DOHH2 (cell line): Measurements from ENCODE around the gene ETHE1.

Source experiments
- H3F3A ChIP-seq: fragments of 200-600 bp; sonication (generic), shearing (Covaris generic); 2 replicates; pipeline ENCODE4 v1.6.0; 2016; ENCODE audit warnings: antibody characterized with exemption, mild to moderate bottlenecking; ENCODE audit not compliant: control insufficient read depth, insufficient read depth
- H3K27ac ChIP-seq: fragments of 200-600 bp; sonication (generic); 2 replicates; pipeline ENCODE4 v1.5.1; 2014; ENCODE audit warnings: low read depth, mild to moderate bottlenecking, low read length, moderate library complexity
- H3K27me3 ChIP-seq: fragments of 200-600 bp; sonication (generic); 2 replicates; pipeline ENCODE4 v1.6.1; 2014; ENCODE audit warnings: mild to moderate bottlenecking, low read length, mixed read lengths; ENCODE audit not compliant: control insufficient read depth
- H3K36me3 ChIP-seq: fragments of 200-600 bp; sonication (generic); 2 replicates; pipeline ENCODE4 v1.6.1; 2014; ENCODE audit warnings: mild to moderate bottlenecking, low read length, moderate library complexity, mixed read lengths; ENCODE audit not compliant: control insufficient read depth
- H3K4me1 ChIP-seq: fragments of 200-600 bp; sonication (generic); 2 replicates; pipeline ENCODE4 v1.6.1; 2014; ENCODE audit warnings: mild to moderate bottlenecking, low read length, mixed read lengths; ENCODE audit not compliant: control insufficient read depth
- H3K4me2 ChIP-seq: fragments of 200-600 bp; sonication (generic); 2 replicates; pipeline ENCODE4 v1.6.0; 2014; ENCODE audit warnings: mild to moderate bottlenecking, low read length, moderate library complexity
- H3K4me3 ChIP-seq: fragments of 200-600 bp; sonication (generic); 2 replicates; pipeline ENCODE4 v1.5.1; 2014; ENCODE audit warnings: mild to moderate bottlenecking, low read length, mixed read lengths
- H3K79me2 ChIP-seq: fragments of 200-600 bp; sonication (generic); 2 replicates; pipeline ENCODE4 v1.6.1; 2014; ENCODE audit warnings: mild to moderate bottlenecking, low read length, mixed read lengths; ENCODE audit not compliant: control insufficient read depth
- H3K9me2 ChIP-seq: fragments of 200-600 bp; sonication (generic); replicated peaks from 2 replicates; pipeline ENCODE4 v1.6.1; 2014; ENCODE audit warnings: mild to moderate bottlenecking, low read length, mixed read lengths; ENCODE audit not compliant: control insufficient read depth
- H3K9me3 ChIP-seq: fragments of 200-600 bp; sonication (generic); 2 replicates; pipeline ENCODE4 v1.6.1; 2014; ENCODE audit warnings: antibody characterized with exemption, low read length, mixed read lengths; ENCODE audit not compliant: control insufficient read depth, insufficient read depth
- H4K20me1 ChIP-seq: fragments of 200-600 bp; sonication (generic); 2 replicates; pipeline ENCODE4 v1.6.0; 2014; ENCODE audit warnings: low read depth, mild to moderate bottlenecking, antibody characterized with exemption, low read length, moderate library complexity; ENCODE audit not compliant: control insufficient read depth, insufficient read depth
- CTCF ChIP-seq: fragments of 200-600 bp; sonication (generic); IDR thresholded peaks from one replicate; pipeline ENCODE4 v1.5.1; 2014; ENCODE audit warnings: antibody characterized with exemption, mild to moderate bottlenecking, low read depth, low read length; ENCODE audit not compliant: poor library complexity, severe bottlenecking
- EZH2phosphoT487 ChIP-seq: fragments of 200-600 bp; sonication (generic); IDR thresholded peaks from 2 replicates; pipeline ENCODE4 v1.6.1; 2017; ENCODE audit warnings: borderline replicate concordance, mild to moderate bottlenecking, antibody characterized with exemption, low read length, moderate library complexity, mixed read lengths

ETHE1 gene

GRCh38 chr19:43468354-43469159 lies 58.4 kb downstream of the ETHE1 start:
- Histone ChIP-seq H3F3A (no peaks in the 10 kb centered on the region), H3K4me1 (peaks cover 7% of the 10 kb centered on the region), H3K9me2 (no peaks in the 10 kb centered on the region), H3K27ac (no peak overlapping the region), H3K4me2 (no peak overlapping the region), H3K36me3 (no peaks in the 10 kb centered on the region), H3K9me3 (no peaks in the 10 kb centered on the region), H3K79me2 (no peaks in the 10 kb centered on the region), H3K27me3 (no peaks in the 10 kb centered on the region), H3K4me3 (no peak overlapping the region), H4K20me1 (no peaks in the 10 kb centered on the region)
- TF ChIP-seq EZH2phosphoT487: no peak
- TF ChIP-seq CTCF: no peak

- no peaks in the 10 kb centered on the region for H4K20me1 ChIP-seq
- no peaks in the 10 kb centered on the region for H3K36me3 ChIP-seq
- H3K4me1 ChIP-seq: peaks cover 7% of the 10 kb centered on the region
- no peak overlapping the region for H3K27ac ChIP-seq
- H3K79me2 ChIP-seq: no peaks in the 10 kb centered on the region
- no peaks in the 10 kb centered on the region for H3K9me2 ChIP-seq
- H3F3A ChIP-seq: no peaks in the 10 kb centered on the region
- H3K27me3 ChIP-seq: no peaks in the 10 kb centered on the region
- H3K4me3 ChIP-seq: no peak overlapping the region
- no peak for TF ChIP-seq CTCF
- TF ChIP-seq EZH2phosphoT487: no peak
- no peaks in the 10 kb centered on the region; the same call in 1 of the 2 replicates for H3K9me3 ChIP-seq
- no peak overlapping the region for H3K4me2 ChIP-seq
Observed at GRCh38 chr19:43467730-43468129, 59.3 kb downstream of the ETHE1 start.

- Histone ChIP-seq H3K27ac (no peak overlapping the region), H3K4me2 (no peak overlapping the region)
Observed at GRCh38 chr19:43467276-43467675, 59.7 kb downstream of the ETHE1 start.

More at GRCh38 chr19:43467276-43467675, 59.7 kb downstream of the ETHE1 start:
- H3K4me3 ChIP-seq: no peak overlapping the region
- TF ChIP-seq CTCF (no peak), EZH2phosphoT487 (no peak)
- no peaks in the 10 kb centered on the region; the same call in 1 of the 2 replicates for H3K9me3 ChIP-seq
- H3K79me2 ChIP-seq: no peaks in the 10 kb centered on the region
- no peaks in the 10 kb centered on the region for H3K9me2 ChIP-seq
- no peaks in the 10 kb centered on the region for H3K36me3 ChIP-seq
- peaks cover 7% of the 10 kb centered on the region for H3K4me1 ChIP-seq
- H3K27me3 ChIP-seq: no peaks in the 10 kb centered on the region
- H3F3A ChIP-seq: no peaks in the 10 kb centered on the region
- no peaks in the 10 kb centered on the region for H4K20me1 ChIP-seq
